ENCODE results near the gene ZBTB8B. TPM values are rescaled to one million over a fixed set of nuclear protein-coding genes. Genes with fewer than 3 reads are reported as not detected.
"Not testable (repeated sequence)": the region's sequence is repeated elsewhere in the genome, so short reads cannot be mapped to it uniquely, and the experiment has no call there.

Gene ZBTB8B
- total and polyA plus RNA-seq, 9 donors: under 0.01 to 0.18 (median 0.10) TPM

GRCh38 chr1:32471695-32472362 is 7.0 kb downstream of the ZBTB8B start:
- no peak for TF ChIP-seq EP300 (IDR thresholded peaks at IDR 0.05)
- no peak for TF ChIP-seq CTCF (IDR thresholded peaks at IDR 0.05)
- no peak for TF ChIP-seq POLR2A (IDR thresholded peaks at IDR 0.05)
- Histone ChIP-seq H3K9me3 (no peaks in the 10 kb centered on the region), H3K27me3 (no peaks in the 10 kb centered on the region), H3K36me3 (no peaks in the 10 kb centered on the region), H3K4me3 (no peak overlapping the region), H3K4me1 (ENCODE audit: insufficient read depth) (no peaks in the 10 kb centered on the region), H3K27ac (no peak overlapping the region)
- no peak for DNase-seq
- intact Hi-C loops (cut with DNase I): no loop called here
- WGBS, 3 donors: 91 to 97% (median 95%) methylated on average over 3 of the region's 3 CpGs

- H3K36me3 ChIP-seq; intact Hi-C loops (cut with DNase I); H3K27me3 ChIP-seq; H3K4me1 ChIP-seq (ENCODE audit: insufficient read depth); DNase-seq; H3K27ac ChIP-seq; H3K4me3 ChIP-seq; H3K9me3 ChIP-seq: not testable (repeated sequence)
- 80 to 83% (median 81%) methylated on average over 11 of the region's 11 CpGs for WGBS, 3 donors
Observed at GRCh38 chr1:32472966-32473365, 8.1 kb downstream of the ZBTB8B start.

GRCh38 chr1:32474954-32475353 is 10.1 kb downstream of the ZBTB8B start:
- intact Hi-C loops (cut with DNase I): no loop called here
- no peak overlapping the region for H3K27ac ChIP-seq
- no peak for DNase-seq
- no peak overlapping the region for H3K4me3 ChIP-seq
- 89 to 94% (median 94%) methylated on average over 4 of the region's 4 CpGs for WGBS, 3 donors
- no peak for TF ChIP-seq CTCF (IDR thresholded peaks at IDR 0.05)
- TF ChIP-seq EP300 (IDR thresholded peaks at IDR 0.05): no peak
- no peak for TF ChIP-seq POLR2A (IDR thresholded peaks at IDR 0.05)
- no peaks in the 10 kb centered on the region for H3K9me3 ChIP-seq
- no peaks in the 10 kb centered on the region for H3K27me3 ChIP-seq
- no peaks in the 10 kb centered on the region for H3K4me1 ChIP-seq (ENCODE audit: insufficient read depth)
- H3K36me3 ChIP-seq: no peaks in the 10 kb centered on the region

DNA sequence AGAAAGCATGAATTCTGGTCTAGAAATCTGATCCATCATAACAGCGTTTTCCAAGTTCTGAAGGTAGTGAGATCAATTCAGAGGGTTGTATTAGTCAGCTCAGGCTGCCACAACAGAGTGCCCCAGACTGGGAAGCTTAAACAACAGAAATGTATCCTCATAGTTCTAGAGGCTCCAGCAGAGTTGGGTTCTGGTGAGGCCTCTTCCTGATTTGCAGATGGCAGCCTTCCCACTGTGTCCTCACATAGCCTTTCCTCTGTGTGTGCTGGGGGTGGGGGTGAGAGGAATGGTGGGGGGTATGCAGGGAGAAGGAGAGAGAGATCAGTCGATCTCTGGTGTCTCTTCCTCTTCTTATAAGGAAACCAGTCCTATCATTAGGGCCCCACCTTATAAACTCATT is 15.1 kb downstream of the ZBTB8B start:
- no peaks in the 10 kb centered on the region for H3K27me3 ChIP-seq
- DNase-seq: no peak
- 67 to 76% (median 71%) methylated on average over 2 of the region's 2 CpGs for WGBS, 3 donors
- no peak for TF ChIP-seq CTCF (IDR thresholded peaks at IDR 0.05)
- TF ChIP-seq EP300 (IDR thresholded peaks at IDR 0.05): no peak
- H3K4me1 ChIP-seq (ENCODE audit: insufficient read depth): no peaks in the 10 kb centered on the region
- no peaks in the 10 kb centered on the region for H3K9me3 ChIP-seq
- no peak overlapping the region for H3K27ac ChIP-seq
- no peak overlapping the region for H3K4me3 ChIP-seq
- intact Hi-C loops (cut with DNase I): no loop called here
- H3K36me3 ChIP-seq: no peaks in the 10 kb centered on the region

GRCh38 chr1:32480761-32481160 is 15.9 kb downstream of the ZBTB8B start:
- TF ChIP-seq CTCF (IDR thresholded peaks at IDR 0.05) (no peak), EP300 (IDR thresholded peaks at IDR 0.05) (no peak), POLR2A (IDR thresholded peaks at IDR 0.05) (no peak)
- Histone ChIP-seq H3K27me3 (no peaks in the 10 kb centered on the region), H3K4me1 (ENCODE audit: insufficient read depth) (no peaks in the 10 kb centered on the region), H3K27ac (no peak overlapping the region), H3K4me3 (no peak overlapping the region), H3K9me3 (no peaks in the 10 kb centered on the region), H3K36me3 (no peaks in the 10 kb centered on the region)
- intact Hi-C loops (cut with DNase I): no loop called here
- DNase-seq: no peak
- WGBS, 3 donors: 94 to 98% (median 97%) methylated on average over 12 of the region's 12 CpGs

GRCh38 chr1:32481788-32482187 is 16.9 kb downstream of the ZBTB8B start:
- H3K9me3 ChIP-seq; intact Hi-C loops (cut with DNase I); DNase-seq; H3K4me3 ChIP-seq; H3K27me3 ChIP-seq; H3K4me1 ChIP-seq (ENCODE audit: insufficient read depth); H3K36me3 ChIP-seq; H3K27ac ChIP-seq: not testable (repeated sequence)
- WGBS, 3 donors: 86 to 92% (median 92%) methylated on average over 3 of the region's 3 CpGs
